Measurements from ENCODE around the gene TPGS1.

- no peak for TF ChIP-seq CTCF (IDR thresholded peaks at IDR 0.05)
- no peak for TF ChIP-seq EZH2 (IDR thresholded peaks at IDR 0.05; ENCODE audit: borderline replicate concordance, insufficient read depth, low read depth, low read length, poor library complexity, severe bottlenecking)
Measured at GRCh38 chr19:508204-509150, 1.2 kb downstream of the TPGS1 start.
